Measurements from ENCODE around the gene GNB1L. TPM values are rescaled to one million over a fixed set of nuclear protein-coding genes. Genes with fewer than 3 reads are reported as not detected.
A peak's percentile ranks its signal among the peaks of the same experiment; 100 is the strongest.

Gene GNB1L
- total RNA-seq, 1 donor from 2014 or later: 5.5 TPM

GRCh38 chr22:19763458-19764298, 91.0 kb downstream of the GNB1L start:
- DNase-seq (ENCODE audit: low read depth in 2 of 2): peak in 1 of 2 donors; percentile 32

DNA sequence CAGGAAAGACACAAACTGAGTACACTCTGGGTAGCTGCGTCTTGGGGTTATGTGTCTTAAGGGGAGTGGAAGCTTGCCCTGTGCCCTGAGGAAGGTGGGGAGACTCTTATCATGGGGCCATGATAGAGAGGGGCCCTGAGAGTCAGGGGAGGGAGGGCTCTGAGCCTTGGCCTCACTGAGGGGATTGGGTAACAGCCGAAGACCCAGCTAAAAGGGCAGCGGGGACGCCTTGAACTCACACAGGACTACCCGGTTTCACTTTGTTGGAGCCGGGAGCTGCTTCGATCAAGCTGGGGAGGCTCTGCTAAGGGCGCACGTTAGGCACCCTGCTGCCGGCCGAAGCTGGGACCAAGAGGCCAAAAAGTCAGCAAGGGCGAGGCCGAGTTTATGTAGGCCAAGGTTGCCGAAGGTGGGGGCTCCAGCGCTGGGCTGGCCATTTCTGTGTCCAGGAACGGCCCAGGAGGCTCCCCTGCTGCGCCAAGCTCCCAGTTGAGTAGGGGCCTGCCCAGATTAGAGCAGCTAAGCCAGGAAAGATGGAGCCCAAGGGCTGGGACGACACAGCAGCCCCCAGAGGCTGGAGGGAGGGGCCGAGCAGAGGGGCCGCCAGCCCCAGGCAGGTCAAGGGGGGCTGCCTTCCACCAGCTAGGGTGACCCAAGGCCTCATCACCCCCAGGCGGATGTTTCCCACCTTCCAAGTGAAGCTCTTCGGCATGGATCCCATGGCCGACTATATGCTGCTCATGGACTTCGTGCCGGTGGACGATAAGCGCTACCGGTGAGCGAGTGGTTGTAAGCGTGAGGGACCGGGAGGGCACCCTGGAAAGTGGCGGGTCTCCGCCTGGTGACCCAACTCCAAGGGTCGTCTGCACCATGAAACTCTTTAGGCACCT, 91.9 kb downstream of the GNB1L start:
- DNase-seq (ENCODE audit: low read depth in 2 of 2): peak in 1 of 2 donors; percentile 54

DNA sequence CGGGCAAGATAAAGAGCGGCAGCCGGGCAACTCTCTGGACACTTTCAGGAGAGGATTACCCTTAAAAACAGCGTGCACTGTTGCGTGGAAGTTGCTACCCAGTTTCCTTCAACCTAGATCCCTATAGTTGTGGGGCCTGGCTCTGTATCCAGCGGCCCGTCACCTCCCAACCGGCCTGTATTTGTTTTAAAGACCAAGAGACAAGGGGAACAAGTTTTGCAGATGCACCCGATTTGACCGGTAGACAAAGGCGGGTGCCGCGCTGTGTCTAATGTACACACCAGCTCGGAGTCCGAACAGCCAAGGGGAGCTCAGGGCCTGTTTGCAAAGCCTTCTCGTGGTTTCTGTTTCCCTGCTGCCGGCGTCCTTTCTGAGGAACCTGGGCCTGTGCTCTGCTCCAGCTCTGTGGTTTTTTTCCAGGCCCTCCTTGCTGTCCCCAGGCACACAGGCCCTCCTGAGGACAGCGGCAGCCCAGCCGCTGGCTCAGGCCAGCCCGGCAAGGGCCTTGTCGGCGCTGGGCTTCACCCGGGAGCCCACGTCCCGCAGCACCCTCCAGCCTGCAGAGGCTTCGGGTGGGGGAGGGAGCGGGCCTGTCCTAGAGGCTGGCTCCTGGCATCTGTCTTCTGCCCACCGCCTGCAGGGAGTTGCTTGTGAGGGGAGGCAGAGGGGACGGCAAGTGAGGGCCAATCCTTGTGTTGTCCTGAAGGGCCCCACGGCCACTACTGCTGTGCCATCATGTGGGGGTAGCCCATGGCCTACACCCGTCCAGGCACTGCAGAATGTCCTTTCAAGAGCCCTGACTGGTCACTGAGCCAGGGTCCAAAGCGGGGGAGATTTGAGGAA, 92.7 kb downstream of the GNB1L start:
- peak in 1 of 2 donors; percentile 42 for DNase-seq (ENCODE audit: low read depth in 2 of 2)

GRCh38 chr22:19760951-19761724, 93.5 kb downstream of the GNB1L start:
- no peak for DNase-seq (ENCODE audit: low read depth in 2 of 2)

- peak in 1 of 2 donors; percentile 59 for DNase-seq (ENCODE audit: low read depth in 2 of 2)
These were observed 94.4 kb downstream of the GNB1L start, which contains the start of gene TBX1 for GRCh38 chr22:19760058-19760950. Gene TBX1, plus strand, starts transcription at chr22:19760778. Its CDS starts 66 bp downstream, at chr22:19760844.

GRCh38 chr22:19759427-19760057, 95.1 kb downstream of the GNB1L start:
- peak in 1 of 2 donors; percentile 65 for DNase-seq (ENCODE audit: low read depth in 2 of 2)

- DNase-seq (ENCODE audit: low read depth in 2 of 2): no peak
These were observed 95.7 kb downstream of the GNB1L start for GRCh38 chr22:19758896-19759426.

GRCh38 chr22:19757985-19758895, 96.4 kb downstream of the GNB1L start:
- peak in 1 of 2 donors; percentile 59 for DNase-seq (ENCODE audit: low read depth in 2 of 2)

- no peak for DNase-seq (ENCODE audit: low read depth in 2 of 2)
These were observed 97.3 kb downstream of the GNB1L start for GRCh38 chr22:19757140-19757984.

DNA sequence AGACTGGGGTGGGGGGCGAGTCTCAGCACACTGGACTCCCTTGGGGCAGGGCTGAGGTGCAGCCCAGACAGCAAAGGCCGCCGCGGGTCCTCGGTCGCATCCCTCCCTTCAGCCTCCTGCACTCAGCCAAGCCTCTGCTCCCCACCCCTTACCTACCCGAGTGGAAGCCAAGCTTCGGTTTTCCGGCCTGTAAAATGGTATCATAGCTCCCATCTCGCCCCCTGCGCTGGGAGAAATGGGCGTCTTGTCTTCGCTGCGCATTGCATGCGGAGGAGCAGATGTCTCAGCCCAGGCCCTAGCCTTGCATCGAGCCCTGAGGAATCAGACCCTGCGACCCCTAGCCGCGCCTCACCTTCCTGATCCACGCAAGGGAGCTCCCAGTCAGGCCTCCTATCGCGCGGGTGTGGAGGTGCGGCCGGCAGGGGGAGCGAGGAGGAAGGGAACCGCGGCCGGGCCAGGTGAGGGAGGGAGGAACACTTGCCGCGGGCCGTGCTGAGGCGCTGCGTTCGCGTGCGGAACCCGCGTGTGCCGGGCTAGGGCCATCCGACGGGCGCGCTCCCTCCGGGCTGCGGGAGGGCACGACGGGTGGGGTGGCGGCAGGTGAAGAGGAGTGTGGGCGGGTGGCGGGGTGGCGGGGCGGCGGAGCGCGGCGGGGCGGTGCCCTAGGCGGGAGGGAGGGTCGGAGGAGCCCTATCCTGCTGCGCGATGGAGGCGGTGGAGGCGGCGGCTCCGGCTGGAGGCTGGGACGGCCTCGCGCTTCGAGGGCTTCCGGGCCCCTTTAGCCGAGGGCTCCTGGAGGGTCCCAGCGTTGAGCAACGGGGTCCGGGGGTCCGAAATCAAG, 98.2 kb downstream of the GNB1L start:
- peak in 1 of 2 donors; percentile 69 for DNase-seq (ENCODE audit: low read depth in 2 of 2)

DNA sequence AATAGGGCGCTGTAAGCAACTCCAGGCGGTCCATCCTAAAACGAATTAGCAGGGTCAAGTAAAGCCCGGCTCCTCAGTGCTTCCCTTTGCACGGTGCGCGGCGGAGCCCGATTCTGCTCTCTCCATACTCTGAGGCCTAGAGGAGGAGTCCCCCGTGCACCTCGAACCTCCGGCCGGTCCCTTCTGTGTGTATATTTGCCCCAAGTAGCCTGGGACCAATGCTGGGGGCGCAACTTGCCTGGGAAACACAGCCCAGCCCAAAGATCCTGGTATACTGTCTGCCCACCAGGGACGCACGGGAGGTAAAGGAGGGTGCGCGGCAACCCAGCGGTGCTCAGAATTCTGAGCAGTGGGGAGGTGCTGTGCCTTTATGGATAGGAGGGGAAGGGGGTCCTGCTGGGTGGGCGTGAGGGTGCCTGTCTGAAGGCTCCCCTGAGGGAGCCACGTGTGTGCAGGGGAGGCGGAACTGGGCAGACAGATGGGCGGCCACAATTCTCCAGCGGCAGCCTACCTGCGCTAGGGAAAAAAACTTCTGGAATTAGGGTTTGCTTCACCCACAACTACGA, 98.9 kb downstream of the GNB1L start:
- DNase-seq (ENCODE audit: low read depth in 2 of 2): no peak

DNA sequence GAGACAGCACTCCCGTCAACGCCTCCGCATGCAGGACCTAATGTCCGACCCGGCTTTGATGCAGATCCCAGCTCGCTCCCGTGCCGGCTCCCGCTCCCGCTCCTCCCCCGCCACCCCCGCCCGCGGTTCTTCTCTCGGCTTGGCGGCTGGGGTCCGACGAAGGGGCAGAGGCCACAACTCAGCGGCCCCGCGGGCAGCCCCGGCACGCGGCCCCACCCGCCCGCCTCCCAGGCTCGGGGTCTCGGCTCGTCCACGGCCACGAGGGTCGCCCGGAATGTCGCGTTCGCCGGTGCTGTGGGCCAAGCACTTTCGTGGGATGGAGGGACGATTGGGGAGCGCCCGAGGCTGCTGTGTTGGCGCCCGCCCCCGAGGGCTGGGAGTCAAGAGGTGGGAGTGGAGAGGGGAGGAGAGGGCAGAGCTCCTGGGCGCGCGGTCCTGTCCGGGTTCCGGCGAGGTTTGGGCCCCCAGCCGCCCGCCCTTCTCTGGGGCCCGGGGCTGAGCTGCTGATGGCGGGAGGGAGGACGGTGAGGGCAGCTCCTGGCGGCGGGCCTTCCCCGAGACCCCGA, 99.4 kb downstream of the GNB1L start:
- DNase-seq (ENCODE audit: low read depth in 2 of 2): no peak

DNA sequence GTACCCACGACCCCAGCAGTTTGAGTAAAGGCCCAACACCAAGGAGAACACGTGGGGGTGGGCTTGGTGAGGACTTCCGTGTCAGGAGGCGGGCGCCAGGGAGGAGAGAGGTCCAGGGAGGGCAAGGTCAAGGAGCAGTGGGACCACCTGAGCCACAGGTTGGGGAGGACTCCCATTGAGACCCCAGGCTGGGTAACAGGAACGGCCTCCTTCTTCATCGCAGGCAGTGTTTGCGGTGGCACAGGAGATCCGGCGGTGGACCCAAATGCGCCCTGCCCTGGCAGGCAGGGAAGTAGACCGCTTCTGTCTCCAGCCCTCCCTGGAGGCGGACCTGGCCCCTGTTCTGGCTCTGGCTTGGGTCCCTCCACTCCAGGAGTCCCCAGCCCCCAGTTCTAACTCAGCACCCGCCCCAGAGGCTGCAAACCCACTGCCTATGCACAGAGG, 100.0 kb downstream of the GNB1L start:
- no peak for DNase-seq (ENCODE audit: low read depth in 2 of 2)

DNA sequence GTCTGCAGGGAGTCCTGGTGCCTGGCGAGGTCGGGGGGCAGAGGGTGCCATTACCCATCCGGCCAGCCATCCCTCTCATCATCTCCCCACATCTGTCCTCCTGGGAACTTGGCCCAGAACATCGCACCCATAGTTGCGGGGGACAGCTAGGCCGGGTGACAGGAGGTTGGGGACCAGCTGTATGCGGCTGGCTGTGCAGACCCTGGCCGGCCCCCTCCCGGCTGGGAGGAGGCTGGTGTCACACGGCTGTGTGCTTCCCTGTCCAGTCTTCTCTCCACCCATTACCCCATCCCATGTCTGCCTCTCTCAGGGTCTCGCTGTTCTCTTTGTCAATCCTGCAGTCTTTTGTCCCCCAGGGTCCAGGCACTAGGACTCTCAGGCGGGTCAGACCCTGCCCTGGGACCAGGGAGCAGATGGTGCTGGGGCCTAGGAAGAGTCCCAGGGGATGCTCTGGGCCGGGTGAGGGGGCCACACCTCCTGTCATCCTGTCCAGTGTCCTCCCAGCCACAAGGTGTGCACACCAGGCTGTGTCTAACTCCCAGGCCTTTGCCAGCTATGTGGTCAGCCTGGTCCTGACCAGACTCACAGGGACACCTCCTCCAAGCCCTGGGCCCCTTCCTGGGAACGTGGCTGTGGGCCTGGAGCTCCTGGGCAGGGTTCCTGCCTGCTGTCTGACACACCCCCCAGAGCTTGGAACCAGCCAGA, 100.5 kb downstream of the GNB1L start:
- no peak for DNase-seq (ENCODE audit: low read depth in 2 of 2)
